Measurements from ENCODE around the gene TMTC1.

TMTC1 gene

DNA sequence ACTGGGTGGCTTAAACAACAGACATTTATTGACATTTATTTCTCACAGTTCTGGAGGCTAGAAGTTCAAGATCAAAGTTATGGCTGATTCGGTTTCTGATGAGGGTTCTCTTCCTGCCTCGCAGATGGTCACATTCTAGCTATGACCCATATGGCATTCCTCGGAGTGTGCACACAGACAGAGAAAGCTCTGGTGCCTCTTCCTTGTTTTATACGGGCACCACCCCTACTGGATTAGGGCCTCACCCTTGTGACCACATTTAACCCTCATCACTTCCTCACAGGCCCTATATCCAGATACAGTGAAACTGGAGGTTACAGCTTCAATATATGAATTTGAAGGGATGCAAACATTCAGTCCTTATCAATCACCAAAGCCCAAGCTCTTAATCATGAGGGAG lies 209.2 kb downstream of the TMTC1 start:
- TF ChIP-seq EZH2phosphoT487 (IDR thresholded peaks at IDR 0.05; ENCODE audit: low read depth) (no peak), CTCF (IDR thresholded peaks at IDR 0.05; ENCODE audit: low read depth, low read length) (no peak)
- Histone ChIP-seq H3K27ac (ENCODE audit: low read length) (no peak overlapping the region), H3K9me3 (ENCODE audit: insufficient read depth, low read length) (no peaks in the 10 kb centered on the region), H4K20me1 (ENCODE audit: insufficient read depth, low read length) (no peaks in the 10 kb centered on the region), H3K36me3 (replicated peaks; ENCODE audit: low read depth, low read length) (no peaks in the 10 kb centered on the region), H3K4me3 (ENCODE audit: low read length) (no peak overlapping the region), H2AFZ (ENCODE audit: low read depth, low read length) (no peak overlapping the region), H3K27me3 (ENCODE audit: low read depth, low read length) (no peaks in the 10 kb centered on the region), H3K4me1 (ENCODE audit: low read length) (no peaks in the 10 kb centered on the region), H3K79me2 (ENCODE audit: low read length) (no peaks in the 10 kb centered on the region), H3K9ac (ENCODE audit: low read length) (no peak overlapping the region), H3K4me2 (ENCODE audit: low read length) (no peak overlapping the region)

GRCh38 chr12:29572938-29573337 lies 210.8 kb downstream of the TMTC1 start:
- Histone ChIP-seq H3K36me3 (replicated peaks; ENCODE audit: low read depth, low read length) (no peaks in the 10 kb centered on the region), H4K20me1 (ENCODE audit: insufficient read depth, low read length) (no peaks in the 10 kb centered on the region), H3K27ac (ENCODE audit: low read length) (no peak overlapping the region), H3K4me1 (ENCODE audit: low read length) (no peaks in the 10 kb centered on the region), H2AFZ (ENCODE audit: low read depth, low read length) (no peak overlapping the region), H3K4me3 (ENCODE audit: low read length) (no peak overlapping the region), H3K79me2 (ENCODE audit: low read length) (no peaks in the 10 kb centered on the region), H3K27me3 (ENCODE audit: low read depth, low read length) (no peaks in the 10 kb centered on the region), H3K9me3 (ENCODE audit: insufficient read depth, low read length) (no peaks in the 10 kb centered on the region), H3K4me2 (ENCODE audit: low read length) (no peak overlapping the region), H3K9ac (ENCODE audit: low read length) (no peak overlapping the region)
- TF ChIP-seq CTCF (IDR thresholded peaks at IDR 0.05; ENCODE audit: low read depth, low read length) (no peak), EZH2phosphoT487 (IDR thresholded peaks at IDR 0.05; ENCODE audit: low read depth) (no peak)

GRCh38 chr12:29572464-29572863 lies 211.3 kb downstream of the TMTC1 start:
- no peak overlapping the region for H3K9ac ChIP-seq (ENCODE audit: low read length)
- TF ChIP-seq CTCF (IDR thresholded peaks at IDR 0.05; ENCODE audit: low read depth, low read length) (no peak), EZH2phosphoT487 (IDR thresholded peaks at IDR 0.05; ENCODE audit: low read depth) (no peak)
- H2AFZ ChIP-seq (ENCODE audit: low read depth, low read length), result no peak overlapping the region
- H3K9me3 ChIP-seq (ENCODE audit: insufficient read depth, low read length), result no peaks in the 10 kb centered on the region
- H4K20me1 ChIP-seq (ENCODE audit: insufficient read depth, low read length), result no peaks in the 10 kb centered on the region
- H3K4me3 ChIP-seq (ENCODE audit: low read length), result no peak overlapping the region
- H3K4me2 ChIP-seq (ENCODE audit: low read length), result no peak overlapping the region
- H3K4me1 ChIP-seq (ENCODE audit: low read length), result no peaks in the 10 kb centered on the region
- H3K27me3 ChIP-seq (ENCODE audit: low read depth, low read length), result no peaks in the 10 kb centered on the region
- H3K36me3 ChIP-seq (replicated peaks; ENCODE audit: low read depth, low read length), result no peaks in the 10 kb centered on the region
- H3K27ac ChIP-seq (ENCODE audit: low read length), result no peak overlapping the region
- H3K79me2 ChIP-seq (ENCODE audit: low read length), result no peaks in the 10 kb centered on the region

DNA sequence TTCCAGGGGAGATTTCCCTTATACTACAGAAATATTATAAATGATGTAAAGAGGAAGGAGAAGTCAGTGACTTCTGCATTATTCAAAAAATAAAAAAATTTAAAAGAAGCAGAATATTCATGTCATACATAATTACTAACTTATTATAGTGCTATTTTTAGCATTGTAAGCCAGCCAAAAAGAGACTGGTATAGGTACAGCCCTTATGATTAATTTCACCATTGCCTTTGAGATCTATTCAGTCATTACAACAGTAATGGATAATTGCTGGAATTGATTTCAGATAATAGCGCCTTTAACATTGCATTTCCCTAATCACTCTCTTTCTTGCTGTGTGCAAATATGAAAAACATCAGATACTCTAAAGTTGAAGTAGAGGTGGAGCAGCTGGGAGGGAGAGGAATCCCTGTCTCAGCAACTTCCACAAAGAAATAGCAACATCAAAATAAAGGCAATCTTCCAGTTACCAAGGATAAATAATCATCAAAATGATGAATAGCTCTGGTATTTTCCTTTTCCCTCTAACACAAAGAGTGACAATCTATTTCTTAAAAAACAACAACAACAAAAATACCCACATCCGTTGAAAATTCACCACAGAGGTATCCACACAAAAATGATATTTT lies 214.5 kb downstream of the TMTC1 start:
- Histone ChIP-seq H3K4me2 (ENCODE audit: low read length) (no peak overlapping the region), H3K36me3 (replicated peaks; ENCODE audit: low read depth, low read length) (no peaks in the 10 kb centered on the region), H2AFZ (ENCODE audit: low read depth, low read length) (no peak overlapping the region), H3K9ac (ENCODE audit: low read length) (no peak overlapping the region), H3K9me3 (ENCODE audit: insufficient read depth, low read length) (no peaks in the 10 kb centered on the region), H3K79me2 (ENCODE audit: low read length) (no peaks in the 10 kb centered on the region), H3K27me3 (ENCODE audit: low read depth, low read length) (no peaks in the 10 kb centered on the region), H3K27ac (ENCODE audit: low read length) (no peak overlapping the region), H3K4me3 (ENCODE audit: low read length) (no peak overlapping the region), H3K4me1 (ENCODE audit: low read length) (no peaks in the 10 kb centered on the region), H4K20me1 (ENCODE audit: insufficient read depth, low read length) (no peaks in the 10 kb centered on the region)
- no peak for TF ChIP-seq EZH2phosphoT487 (IDR thresholded peaks at IDR 0.05; ENCODE audit: low read depth)
- no peak for TF ChIP-seq CTCF (IDR thresholded peaks at IDR 0.05; ENCODE audit: low read depth, low read length)

Data from OCI-LY3 (cell line).